Measurements from ENCODE around the gene ELP4.
"Not testable (repeated sequence)": the region's sequence is repeated elsewhere in the genome, so short reads cannot be mapped to it uniquely, and the experiment has no call there.

- not testable (repeated sequence) for TF ChIP-seq ZSCAN23 (tag by site-specific recombination; IDR thresholded peaks at IDR 0.05); ZNF221 (tag by site-specific recombination; IDR thresholded peaks at IDR 0.05; ENCODE audit: borderline replicate concordance); ZNF530 (tag by site-specific recombination; IDR thresholded peaks at IDR 0.05; ENCODE audit: low read depth); ZBTB21 (tag by site-specific recombination; IDR thresholded peaks at IDR 0.05)
Observed at GRCh38 chr11:31579412-31579811, 69.8 kb downstream of the ELP4 start.

Data from HEK293 (cell line).